ENCODE measurements around the gene YIF1B.

Gene YIF1B

DNA sequence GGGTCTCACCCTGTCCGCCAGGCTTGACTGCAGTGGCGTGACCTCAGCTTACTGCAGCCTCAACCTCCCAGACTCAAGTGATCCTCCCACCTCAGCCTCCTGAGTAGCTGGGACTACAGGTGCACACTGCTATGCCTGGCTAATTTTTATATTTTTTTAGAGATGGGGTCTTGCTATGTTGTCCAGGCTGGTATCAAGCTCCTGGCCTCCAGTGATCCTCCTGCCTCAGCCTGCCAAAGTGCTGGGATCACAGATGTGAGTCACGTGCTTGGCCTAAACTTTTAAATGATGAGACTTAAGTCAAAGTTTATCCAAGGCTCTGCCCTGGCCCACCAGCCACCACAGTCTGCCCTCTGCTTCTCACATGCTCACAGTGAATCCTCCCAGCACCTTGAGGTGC, 9.5 kb downstream of the YIF1B start:
- in situ Hi-C loops (cut with MboI; ENCODE audit: low sequenced_read_pairs) = no loop called here

GRCh38 chr19:38304866-38305429, 10.8 kb downstream of the YIF1B start:
- in situ Hi-C loops (cut with MboI; ENCODE audit: low sequenced_read_pairs) = no loop called here

GRCh38 chr19:38304352-38304865, 11.3 kb downstream of the YIF1B start:
- in situ Hi-C loops (cut with MboI; ENCODE audit: low sequenced_read_pairs) = no loop called here

GRCh38 chr19:38303517-38304351, 12.0 kb downstream of the YIF1B start, which contains the start of gene C19orf33:
Gene C19orf33, plus strand, starts transcription at chr19:38304251. Its CDS starts 11 bp downstream, at chr19:38304262.
- in situ Hi-C loops (cut with MboI; ENCODE audit: low sequenced_read_pairs) = no loop called here

DNA sequence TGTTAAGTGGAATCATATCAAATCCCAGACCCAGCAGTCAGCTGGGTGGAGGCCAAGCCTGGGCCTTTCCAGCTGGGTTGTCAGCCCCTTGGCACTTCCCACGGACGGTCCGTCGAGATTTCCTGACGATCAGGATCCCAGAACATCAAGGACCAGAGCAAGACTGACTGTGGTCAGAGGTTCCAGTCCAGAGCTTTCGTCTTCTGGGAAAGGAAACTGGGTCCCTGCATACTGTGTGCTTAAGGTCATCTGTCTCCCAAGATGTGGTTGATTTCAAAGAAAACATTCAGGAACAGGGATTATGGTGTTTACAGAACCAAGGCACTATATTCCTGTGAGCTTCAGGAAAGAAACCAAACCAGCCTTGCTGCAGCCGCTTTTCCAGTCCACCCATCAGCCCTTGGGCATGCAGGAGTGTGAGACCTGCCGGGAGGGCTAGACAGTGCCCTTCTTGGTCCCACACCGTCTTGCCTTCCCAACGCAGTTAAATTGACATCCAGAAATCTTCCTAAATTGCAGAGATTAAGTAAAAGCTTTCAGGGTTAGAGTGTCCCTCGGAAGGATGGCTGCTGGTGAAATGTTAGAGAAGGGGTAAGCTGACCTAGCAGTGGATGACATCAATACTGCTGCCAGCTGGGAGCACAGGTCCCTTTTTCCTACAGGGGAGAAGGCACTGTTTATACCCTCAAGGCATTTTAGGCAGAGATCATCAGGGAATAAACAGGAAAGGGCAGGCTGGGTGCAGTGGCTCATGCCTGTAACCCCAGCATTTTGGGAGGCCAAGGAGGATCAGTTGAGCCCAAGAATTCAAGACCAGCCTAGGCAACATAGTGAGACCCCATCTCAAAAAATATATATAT, 16.7 kb downstream of the YIF1B start:
- in situ Hi-C loops (cut with MboI; ENCODE audit: low sequenced_read_pairs) = no loop called here

DNA sequence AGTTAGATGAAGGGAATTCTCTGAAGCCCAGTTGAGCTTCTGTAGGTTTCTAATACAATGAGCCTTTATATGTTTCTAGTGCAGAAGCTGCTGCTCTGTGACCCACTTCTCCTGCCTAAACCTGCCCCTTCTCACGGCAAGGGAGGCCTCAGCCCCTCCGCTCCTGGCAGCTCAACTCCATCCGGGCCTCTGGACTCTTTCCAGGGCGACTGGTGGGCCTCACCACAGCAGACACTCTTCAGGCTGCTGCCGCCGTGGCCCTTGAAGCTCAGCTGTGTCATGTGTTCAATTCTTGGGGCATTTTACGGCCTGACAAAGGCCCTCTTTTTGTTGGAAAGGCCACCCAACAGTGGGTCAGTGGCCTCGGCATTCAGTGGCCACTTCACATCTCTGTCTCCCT, 21.7 kb downstream of the YIF1B start:
- in situ Hi-C loops (cut with MboI; ENCODE audit: low sequenced_read_pairs) = no loop called here

DNA sequence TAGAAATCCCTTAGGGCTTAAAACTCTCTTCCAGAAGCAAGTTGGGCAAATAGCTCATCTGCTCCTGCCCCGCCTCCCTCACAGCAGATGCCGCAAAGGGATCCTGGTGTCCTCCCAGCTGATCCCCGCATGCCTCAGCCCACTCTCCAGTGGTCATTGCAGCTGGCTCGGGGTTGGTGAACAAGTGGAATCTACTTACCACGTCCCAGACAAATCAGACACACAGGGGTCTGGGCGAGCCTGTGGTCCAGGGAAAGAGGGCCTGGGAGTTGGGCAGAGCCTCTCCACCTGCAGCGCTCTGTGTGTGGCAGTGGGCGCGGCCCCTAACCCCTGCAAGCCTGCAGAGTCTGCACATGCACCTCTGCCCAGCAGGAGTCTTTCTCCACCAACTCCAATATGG, 22.5 kb downstream of the YIF1B start:
- in situ Hi-C loops (cut with MboI; ENCODE audit: low sequenced_read_pairs) = no loop called here

- in situ Hi-C loops (cut with MboI; ENCODE audit: low sequenced_read_pairs) = no loop called here
These were observed 23.9 kb downstream of the YIF1B start for GRCh38 chr19:38291855-38292254.

DNA sequence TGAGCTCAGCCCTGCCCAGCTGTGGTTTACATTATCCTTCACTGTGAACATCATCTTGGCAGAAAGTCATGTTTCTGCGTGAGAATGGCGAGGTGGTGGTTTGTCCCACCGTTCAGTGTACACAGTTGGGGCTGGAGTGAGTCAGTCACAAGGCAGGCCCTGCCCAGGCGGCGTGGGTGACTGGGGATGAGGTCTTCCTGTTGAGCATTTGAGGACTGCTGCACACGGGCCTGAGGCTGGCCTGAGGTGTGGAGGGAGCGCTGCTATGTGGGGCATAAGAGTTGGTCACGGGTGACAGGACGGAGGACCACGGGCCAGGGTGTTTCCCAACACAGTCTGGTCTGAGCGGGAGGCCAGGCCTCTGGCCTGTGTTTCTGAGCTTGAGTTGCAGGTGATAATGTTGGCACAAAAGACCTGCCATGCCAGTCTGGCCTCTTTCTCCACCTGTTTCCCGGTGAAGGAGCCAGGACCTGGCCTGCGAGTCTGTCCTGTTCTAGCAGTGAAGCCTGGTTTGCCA, 25.1 kb downstream of the YIF1B start:
- in situ Hi-C loops (cut with MboI; ENCODE audit: low sequenced_read_pairs) = no loop called here

DNA sequence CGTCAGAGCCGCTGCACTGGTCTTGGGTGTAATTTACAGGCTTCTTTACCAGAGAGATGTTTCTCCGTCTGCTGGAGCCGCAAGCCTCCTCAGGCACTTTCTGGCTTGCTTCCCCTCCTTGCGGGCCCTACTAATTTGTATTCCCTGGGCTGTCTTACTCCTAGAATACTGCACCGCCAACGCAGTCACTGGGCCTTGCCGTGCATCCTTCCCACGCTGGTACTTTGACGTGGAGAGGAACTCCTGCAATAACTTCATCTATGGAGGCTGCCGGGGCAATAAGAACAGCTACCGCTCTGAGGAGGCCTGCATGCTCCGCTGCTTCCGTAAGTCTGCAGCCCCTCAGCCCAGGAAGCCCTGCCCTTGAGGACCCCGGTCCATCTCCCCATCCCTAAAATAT, 25.8 kb downstream of the YIF1B start:
- in situ Hi-C loops (cut with MboI; ENCODE audit: low sequenced_read_pairs) = no loop called here

- in situ Hi-C loops (cut with MboI; ENCODE audit: low sequenced_read_pairs) = no loop called here
These were observed 27.5 kb downstream of the YIF1B start for GRCh38 chr19:38288123-38288855.

- in situ Hi-C loops (cut with MboI; ENCODE audit: low sequenced_read_pairs) = no loop called here
These were observed 28.1 kb downstream of the YIF1B start for GRCh38 chr19:38287604-38288003.

DNA sequence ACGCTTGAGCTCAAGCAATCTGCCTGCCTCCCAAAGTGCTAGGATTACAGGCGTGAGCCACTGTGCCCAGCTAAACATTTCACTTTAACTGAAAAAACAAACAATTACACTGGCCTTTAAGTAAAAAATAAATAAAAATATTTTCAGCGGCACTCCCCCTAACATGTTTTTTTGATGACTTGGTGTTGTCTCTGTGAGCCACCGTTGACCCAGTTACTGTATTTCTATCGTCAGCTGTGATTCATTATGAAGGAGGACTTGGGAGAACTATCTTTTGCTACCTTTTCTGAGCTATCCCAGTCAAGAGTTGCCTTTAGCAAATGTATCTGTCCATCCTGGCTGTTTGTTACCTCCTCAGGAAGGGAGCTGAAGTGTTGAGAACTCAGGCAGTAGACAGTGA, 30.2 kb downstream of the YIF1B start:
- in situ Hi-C loops (cut with MboI; ENCODE audit: low sequenced_read_pairs) = no loop called here

GRCh38 chr19:38284422-38284821, 31.3 kb downstream of the YIF1B start:
- in situ Hi-C loops (cut with MboI; ENCODE audit: low sequenced_read_pairs) = no loop called here

DNA sequence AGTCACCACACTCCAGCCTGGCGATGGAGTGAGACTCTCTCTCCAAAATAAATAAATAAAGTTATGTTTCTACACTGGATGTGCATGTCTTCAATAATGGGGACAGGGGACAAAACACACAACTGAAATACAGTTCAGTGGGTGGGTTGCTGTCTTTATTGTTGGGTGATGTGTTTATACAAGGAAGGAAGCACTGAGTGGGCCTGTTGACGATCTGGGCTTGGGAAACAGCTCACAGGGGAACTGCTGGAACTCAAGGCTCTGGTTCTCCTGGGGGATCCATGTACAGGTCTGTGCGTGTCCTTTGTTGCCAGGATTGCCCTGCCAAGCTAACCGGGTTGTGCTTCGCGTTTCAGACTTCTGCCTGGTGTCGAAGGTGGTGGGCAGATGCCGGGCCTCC, 32.5 kb downstream of the YIF1B start:
- in situ Hi-C loops (cut with MboI; ENCODE audit: low sequenced_read_pairs) = no loop called here

DNA sequence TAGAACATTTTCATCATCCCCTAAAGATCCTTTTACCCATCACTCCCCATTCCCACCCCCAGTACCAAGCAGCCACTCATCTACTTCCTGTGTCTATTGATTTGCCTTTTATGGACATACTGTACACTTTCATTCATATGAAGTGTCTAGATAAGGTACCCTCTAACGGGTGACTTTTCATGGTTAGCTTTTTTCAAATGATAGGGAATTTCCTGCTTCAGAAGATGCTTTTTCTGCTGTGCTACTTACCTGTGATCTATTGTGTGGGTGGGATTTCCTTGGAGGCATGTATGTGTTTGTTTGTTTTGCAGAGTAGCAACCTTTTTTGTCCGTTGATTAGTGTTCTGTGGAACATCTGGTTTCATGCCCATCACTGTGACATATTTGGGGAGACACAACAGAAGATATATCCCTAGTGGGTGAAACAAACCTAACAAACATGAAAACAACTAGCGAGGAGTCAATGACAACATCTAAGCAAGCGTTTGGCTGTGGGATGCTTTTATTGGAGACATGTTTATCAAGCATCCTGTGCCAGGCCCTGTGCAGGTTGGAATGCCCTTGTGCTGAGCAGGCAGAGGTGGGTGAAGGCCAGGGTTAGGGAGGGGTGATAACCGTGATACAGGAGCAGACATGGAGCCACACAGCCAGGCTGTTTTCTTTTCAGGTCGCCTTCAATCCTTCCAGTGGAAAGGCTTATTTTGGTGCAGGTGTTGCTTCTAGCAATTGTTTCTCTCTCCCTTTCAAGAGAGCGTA, 33.8 kb downstream of the YIF1B start:
- in situ Hi-C loops (cut with MboI; ENCODE audit: low sequenced_read_pairs) = no loop called here

GRCh38 chr19:38280030-38280921, 35.5 kb downstream of the YIF1B start:
- in situ Hi-C loops (cut with MboI; ENCODE audit: low sequenced_read_pairs) = no loop called here

GRCh38 chr19:38278751-38279150, 37.0 kb downstream of the YIF1B start:
- in situ Hi-C loops (cut with MboI; ENCODE audit: low sequenced_read_pairs) = no loop called here

Data from hTERT RPE-1 (cell line).